Renal pelvis (tissue), 12 donors: ENCODE results near the gene DNMBP. TPM values are rescaled to one million over a fixed set of nuclear protein-coding genes. Genes with fewer than 3 reads are reported as not detected.

Experiments used
- DNase-seq: peaks from one replicate; pipeline ENCODE4 v3.0.0-alpha.2; 2013
- long read RNA-seq, 16 experiments: transcript quantifications; one replicate each; lab custom pipeline, GENCODE V29; 2026
- polyA plus RNA-seq, 3 donors: library from polyadenylated mRNA; unstranded; fragments of 120-200 nt; gene quantifications; one replicate each; pipeline ENCODE4 v1.2.1, GENCODE V29; 2013; ENCODE audit not compliant: insufficient read length in 3 of 3

DNMBP gene, protein sequence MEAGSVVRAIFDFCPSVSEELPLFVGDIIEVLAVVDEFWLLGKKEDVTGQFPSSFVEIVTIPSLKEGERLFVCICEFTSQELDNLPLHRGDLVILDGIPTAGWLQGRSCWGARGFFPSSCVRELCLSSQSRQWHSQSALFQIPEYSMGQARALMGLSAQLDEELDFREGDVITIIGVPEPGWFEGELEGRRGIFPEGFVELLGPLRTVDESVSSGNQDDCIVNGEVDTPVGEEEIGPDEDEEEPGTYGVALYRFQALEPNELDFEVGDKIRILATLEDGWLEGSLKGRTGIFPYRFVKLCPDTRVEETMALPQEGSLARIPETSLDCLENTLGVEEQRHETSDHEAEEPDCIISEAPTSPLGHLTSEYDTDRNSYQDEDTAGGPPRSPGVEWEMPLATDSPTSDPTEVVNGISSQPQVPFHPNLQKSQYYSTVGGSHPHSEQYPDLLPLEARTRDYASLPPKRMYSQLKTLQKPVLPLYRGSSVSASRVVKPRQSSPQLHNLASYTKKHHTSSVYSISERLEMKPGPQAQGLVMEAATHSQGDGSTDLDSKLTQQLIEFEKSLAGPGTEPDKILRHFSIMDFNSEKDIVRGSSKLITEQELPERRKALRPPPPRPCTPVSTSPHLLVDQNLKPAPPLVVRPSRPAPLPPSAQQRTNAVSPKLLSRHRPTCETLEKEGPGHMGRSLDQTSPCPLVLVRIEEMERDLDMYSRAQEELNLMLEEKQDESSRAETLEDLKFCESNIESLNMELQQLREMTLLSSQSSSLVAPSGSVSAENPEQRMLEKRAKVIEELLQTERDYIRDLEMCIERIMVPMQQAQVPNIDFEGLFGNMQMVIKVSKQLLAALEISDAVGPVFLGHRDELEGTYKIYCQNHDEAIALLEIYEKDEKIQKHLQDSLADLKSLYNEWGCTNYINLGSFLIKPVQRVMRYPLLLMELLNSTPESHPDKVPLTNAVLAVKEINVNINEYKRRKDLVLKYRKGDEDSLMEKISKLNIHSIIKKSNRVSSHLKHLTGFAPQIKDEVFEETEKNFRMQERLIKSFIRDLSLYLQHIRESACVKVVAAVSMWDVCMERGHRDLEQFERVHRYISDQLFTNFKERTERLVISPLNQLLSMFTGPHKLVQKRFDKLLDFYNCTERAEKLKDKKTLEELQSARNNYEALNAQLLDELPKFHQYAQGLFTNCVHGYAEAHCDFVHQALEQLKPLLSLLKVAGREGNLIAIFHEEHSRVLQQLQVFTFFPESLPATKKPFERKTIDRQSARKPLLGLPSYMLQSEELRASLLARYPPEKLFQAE (N-terminal part only)
- polyA plus RNA-seq, result 10 to 100 TPM; 32.7 to 43.6 (median 35.4) TPM
- long read RNA-seq, donor 1, full-length matches to known transcripts, result 1 of 6 reads
- long read RNA-seq, donor 1, partial matches to known transcripts, result 5 of 6 reads
- long read RNA-seq, donor 1, other reads (novel, unspliced or antisense), result 0 of 6 reads
- long read RNA-seq, donor 2, full-length matches to known transcripts, result 1 of 6 reads
- long read RNA-seq, donor 2, partial matches to known transcripts, result 5 of 6 reads
- long read RNA-seq, donor 2, other reads (novel, unspliced or antisense), result 0 of 6 reads
- long read RNA-seq, donor 3, full-length matches to known transcripts, result 2 of 2 reads
- long read RNA-seq, donor 3, partial matches to known transcripts, result 0 of 2 reads
- long read RNA-seq, donor 3, other reads (novel, unspliced or antisense), result 0 of 2 reads
- long read RNA-seq, donor 4, full-length matches to known transcripts, result 1 of 17 reads
- long read RNA-seq, donor 4, partial matches to known transcripts, result 16 of 17 reads
- long read RNA-seq, donor 4, other reads (novel, unspliced or antisense), result 0 of 17 reads
- long read RNA-seq, donor 5, result 0 reads
- long read RNA-seq, donor 6, partial matches to known transcripts, result 5 of 5 reads
- long read RNA-seq, donor 6, other reads (novel, unspliced or antisense), result 0 of 5 reads
- long read RNA-seq, donor 7, partial matches to known transcripts, result 21 of 21 reads
- long read RNA-seq, donor 7, other reads (novel, unspliced or antisense), result 0 of 21 reads
- long read RNA-seq, donor 8, result 0 reads
- long read RNA-seq, donor 9, partial matches to known transcripts, result 5 of 5 reads
- long read RNA-seq, donor 9, other reads (novel, unspliced or antisense), result 0 of 5 reads
- long read RNA-seq, donor 10, partial matches to known transcripts, result 7 of 7 reads
- long read RNA-seq, donor 10, other reads (novel, unspliced or antisense), result 0 of 7 reads
- long read RNA-seq, donor 11, partial matches to known transcripts, result 5 of 5 reads
- long read RNA-seq, donor 11, other reads (novel, unspliced or antisense), result 0 of 5 reads
- long read RNA-seq, donor 12, full-length matches to known transcripts, result 1 of 14 reads
- long read RNA-seq, donor 12, partial matches to known transcripts, result 13 of 14 reads
- long read RNA-seq, donor 12, other reads (novel, unspliced or antisense), result 0 of 14 reads
- long read RNA-seq, donor 13, result 0 reads
- long read RNA-seq, donor 14, result 0 reads
- long read RNA-seq, donor 15, full-length matches to known transcripts, result 1 of 1 reads
- long read RNA-seq, donor 15, partial matches to known transcripts, result 0 of 1 reads
- long read RNA-seq, donor 15, other reads (novel, unspliced or antisense), result 0 of 1 reads
- long read RNA-seq, donor 16, partial matches to known transcripts, result 8 of 8 reads
- long read RNA-seq, donor 16, other reads (novel, unspliced or antisense), result 0 of 8 reads

DNA sequence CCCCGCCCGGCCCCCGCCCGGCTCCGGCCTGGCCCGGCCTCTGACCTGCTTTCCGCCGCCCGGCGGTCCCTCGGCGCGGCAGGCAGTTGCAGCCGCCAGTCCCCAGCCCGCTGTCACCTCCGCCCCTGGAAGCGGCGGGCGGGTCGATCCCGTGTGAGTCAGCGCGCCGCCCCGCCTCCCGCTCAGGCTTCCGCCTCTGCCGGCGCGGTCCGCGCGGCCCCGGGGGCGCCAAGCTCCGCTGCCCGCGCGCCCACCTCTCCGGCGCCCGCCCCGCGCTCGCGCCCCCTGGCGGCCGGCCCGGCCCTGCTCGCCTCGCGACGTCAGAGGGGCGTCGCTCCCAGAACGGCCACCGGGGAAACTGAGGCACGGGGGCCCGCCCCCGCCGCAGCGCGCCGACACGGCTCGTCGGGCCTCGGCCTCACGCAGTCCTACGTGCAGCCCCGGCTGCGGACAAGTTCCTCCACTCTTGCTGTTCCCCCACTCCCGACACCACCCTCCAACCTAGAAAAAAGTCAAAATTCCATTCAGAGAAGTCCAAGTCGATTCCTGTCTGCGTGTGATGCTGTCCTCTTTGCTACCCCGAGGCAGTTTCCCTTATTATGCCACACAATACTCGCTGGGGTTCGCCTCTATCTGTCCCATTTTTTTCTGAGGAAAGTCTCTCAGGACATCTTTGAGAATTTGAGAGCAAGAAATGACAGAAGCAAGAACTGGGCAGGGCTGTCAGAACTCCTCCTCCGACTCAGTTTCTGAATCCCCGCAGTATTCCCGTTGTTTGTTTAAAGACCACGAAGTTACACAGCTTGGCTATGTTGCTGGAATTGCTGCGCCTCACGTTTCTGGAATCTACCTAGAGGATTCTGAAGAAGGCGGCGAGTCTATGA, at the start of gene DNMBP:
Gene DNMBP (minus strand): TSS at position 155 of the 884 bp plus-strand sequence. CDS start 37,823 bp downstream, outside the sequence.
- peak; percentile 87 for DNase-seq

DNA sequence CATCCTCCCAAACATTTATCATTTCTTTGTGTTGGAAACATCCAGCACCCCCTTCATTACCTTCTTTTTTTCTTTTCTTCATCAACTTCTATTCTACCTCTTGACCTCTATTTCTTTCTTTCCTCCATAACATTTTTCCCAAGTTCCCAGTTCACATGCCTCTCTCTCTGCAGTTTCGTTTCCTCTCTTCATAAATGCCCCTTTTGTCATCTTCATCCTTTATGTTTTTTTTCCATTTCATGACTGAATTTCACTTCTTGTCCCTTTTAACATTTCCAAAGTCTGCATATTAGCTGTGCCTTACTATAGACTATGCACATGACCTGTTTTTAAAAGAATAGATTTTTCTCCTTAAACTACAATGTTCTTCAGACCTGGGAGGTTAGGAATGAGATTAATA, 48.2 kb upstream of the DNMBP start:
- DNase-seq, result no peak

DNA sequence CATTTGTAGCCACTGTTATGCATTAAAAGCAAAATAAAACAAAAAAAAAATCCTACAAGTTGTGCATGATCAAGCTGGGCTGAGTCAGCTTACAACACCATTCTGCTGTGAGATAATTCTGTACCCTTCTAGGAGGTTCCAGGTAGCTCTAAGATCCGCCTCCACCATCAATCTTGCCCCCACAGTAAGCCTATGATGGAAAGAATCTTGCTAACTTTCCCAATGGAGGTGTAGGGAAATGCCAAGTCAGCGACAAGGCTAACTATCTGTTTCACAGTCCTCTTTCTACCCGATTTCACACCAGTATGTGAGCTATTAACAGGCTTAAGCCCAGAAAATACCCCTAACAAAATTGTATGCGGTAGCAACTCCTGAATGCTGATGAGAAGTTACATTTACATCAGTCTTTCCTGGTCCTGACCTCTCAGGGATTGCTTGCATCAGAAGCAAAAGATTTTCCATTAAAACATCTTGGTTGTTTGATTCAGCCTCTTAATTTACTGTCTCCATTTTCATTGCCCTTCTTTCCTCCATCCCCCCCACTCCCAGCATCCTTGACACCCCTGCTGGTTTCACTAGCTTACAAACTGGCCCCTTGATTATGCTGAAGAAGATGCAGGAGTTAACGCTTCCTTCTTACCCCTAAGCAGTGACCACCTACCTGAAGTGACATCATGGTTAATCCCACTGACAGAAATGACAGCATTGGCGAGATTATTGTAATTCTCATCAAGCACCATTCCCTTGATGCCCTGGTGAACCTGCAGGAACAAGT, 44.1 kb upstream of the DNMBP start:
- no peak for DNase-seq

DNA sequence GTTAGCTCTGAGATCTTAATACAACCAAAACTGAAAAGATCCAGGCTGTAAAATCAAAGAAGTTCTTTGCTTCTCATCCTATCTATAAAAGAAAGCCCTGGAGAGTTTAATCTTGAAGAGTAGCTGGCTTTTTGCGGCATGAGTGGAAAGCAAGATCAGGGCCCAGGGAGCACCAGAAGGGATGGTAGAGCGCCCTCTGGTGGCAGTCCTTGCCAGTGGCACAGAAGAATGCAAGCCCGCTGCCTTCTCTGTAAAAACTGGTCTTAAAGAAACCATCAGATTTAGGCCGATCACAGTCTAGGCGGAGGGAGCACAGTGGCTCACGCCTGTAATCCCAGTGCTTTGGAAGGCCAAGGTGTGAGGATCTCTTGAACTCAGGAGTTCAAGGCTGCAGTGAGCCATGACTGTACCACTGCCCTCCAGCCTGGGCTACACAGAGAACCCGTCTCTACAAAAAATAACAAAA, 36.3 kb upstream of the DNMBP start:
- DNase-seq, result peak; percentile 85

DNA sequence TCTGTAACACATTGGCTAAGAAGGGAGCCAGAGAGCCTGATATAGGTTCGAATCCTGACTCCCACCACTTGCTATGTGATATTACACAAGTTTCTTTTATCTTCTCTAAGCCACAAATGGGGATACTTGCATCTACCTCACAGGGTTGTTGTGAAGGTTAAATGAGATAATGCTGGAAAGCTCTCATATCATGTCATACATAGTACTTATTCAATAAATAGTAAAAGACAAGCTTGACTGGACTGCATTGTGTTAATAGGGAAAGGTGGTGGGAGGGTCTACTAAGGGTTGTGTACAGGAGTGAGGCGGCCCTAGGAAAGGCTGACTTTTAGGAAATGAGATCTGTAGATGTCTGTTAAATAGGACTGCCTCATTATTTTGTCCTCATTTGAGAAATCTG, 35.8 kb upstream of the DNMBP start:
- no peak for DNase-seq

DNA sequence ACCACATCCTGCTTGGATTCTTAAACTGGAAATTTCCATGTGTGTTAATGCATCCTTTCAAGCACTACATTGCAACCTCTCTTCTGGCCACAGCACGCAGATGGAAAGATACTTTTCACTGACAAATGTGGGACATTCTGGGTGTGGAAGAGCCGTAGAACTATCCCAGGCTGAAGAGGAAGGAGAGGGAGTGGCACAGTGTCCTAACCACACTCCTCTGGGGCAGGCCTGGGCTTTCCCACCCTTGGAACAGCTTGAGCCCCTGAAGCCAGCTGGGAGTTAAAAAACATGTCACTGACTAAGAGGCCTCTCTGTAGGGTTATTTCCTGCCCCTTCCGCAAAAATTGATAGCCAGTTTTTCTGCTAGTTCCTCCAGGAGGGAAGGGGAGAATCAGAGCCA, 34.0 kb upstream of the DNMBP start:
- DNase-seq, result no peak

DNA sequence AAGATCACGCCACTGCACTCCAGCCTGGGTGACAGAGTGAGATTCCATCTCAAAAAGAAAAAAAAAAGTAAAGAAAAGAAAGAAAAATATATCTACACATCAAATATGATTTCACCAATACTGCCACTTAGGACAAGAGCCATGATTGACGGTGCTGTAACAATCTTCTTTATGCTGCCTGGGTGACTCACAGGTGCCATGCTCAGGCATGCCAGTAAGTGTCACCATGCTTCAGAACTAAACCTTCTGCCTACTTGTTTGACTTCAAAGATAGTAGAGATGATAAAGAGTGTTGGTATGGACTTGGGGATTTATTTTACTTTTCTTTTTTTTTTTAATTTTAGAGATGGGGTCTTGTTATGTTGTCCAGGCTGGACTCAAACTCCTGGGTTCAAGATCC, 33.6 kb upstream of the DNMBP start:
- no peak for DNase-seq

DNA sequence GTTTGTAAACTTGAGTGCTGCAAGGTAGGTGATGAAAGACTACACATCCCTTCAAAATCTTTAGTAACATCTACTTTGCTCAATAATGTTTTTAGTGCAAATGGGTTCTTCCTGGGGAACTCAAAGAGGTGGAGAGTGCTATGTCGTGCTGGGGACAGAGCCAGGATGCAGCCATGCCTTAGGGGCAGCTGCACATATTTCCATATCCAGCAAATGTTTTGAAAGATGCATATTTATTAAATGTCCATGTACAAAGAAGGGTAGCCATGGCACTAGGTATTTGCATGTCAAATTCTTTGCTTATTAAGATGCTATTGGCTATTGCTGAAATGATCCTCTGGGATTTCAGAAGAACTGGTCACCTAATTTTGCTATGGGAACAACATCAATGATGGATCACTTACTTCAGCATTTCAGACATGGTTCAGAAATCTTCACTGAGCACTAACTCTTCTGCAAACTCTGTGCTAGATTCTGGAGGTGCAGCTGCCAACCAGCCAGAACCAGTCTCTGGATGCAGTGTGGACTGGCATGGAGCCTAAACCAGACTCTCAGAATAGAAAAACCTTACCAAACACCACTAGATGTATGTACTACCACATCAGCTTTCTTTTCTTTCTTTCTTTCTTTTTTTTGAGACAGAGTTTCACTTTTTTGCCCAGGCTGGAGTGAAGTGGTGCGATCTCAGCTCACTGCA, 31.7 kb upstream of the DNMBP start:
- no peak for DNase-seq

DNA sequence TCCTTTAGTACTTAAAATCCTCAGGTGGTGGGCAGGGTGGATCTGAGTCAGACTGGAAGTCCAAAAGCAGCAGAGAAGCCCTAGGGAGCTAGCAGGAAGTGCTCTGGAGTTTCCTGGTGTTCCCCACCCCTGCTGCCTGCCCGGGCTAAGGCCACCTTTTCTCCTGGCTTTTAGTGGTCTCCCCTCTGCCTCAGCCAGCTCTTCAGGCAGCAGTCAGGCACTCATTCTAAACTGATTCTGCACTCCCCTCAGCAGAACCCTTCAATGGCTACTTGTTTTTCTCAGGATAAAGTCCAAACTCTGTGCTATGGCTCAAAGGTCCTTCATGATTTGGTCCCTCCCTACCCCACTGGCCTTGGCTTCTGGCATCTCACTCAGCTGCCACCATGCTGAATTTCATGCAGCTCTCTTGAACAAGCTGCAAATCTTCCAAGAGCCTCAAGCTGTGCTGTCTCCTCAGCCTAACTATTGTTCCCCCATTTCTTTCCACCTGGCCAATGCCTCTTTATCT, 28.9 kb upstream of the DNMBP start:
- no peak for DNase-seq

DNA sequence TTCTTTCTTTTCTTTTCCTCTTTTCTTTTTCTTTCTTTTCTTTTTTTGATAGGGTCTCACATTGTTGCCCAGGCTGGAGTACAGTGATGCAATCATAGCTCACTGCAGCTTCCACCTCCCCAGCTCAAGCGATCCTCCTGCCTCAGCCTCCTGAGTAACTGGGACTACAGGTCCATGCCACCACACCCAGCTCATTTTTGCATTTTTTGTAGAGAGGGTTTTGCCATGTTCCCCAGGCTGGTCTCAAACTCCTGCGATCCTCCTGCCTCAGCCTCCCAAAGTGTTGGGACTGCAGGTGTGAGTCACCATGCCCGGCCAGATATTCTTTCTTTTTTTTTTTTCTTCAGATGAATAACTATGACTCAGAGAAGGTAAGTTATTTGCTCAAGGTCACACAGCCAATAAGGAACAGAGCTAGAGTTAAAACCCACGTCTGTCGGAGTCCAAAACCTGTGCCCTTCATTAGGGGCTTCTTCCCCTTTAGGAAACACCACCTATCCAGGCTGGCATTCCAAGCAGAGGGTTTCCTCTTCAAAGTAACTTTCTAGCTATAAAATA, 28.1 kb upstream of the DNMBP start:
- no peak for DNase-seq

DNA sequence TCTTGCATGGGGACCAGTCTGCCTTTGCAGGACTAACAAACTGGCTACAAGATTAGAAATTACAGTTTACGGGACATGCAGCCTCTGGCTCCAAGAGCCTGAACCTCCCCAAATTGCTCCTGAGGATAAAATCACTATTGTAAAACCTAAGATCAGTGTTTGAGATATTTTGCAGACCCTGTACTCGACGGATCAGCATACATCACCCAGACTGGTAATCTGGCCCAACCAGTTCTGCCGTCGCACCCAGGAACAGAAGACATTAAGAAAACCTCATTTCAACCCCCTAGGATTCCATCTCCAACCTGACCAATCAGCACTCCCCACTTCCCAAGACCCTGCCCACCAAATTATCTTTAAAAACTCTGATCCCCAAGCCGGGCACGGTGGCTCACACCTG, 27.1 kb upstream of the DNMBP start:
- no peak for DNase-seq

DNA sequence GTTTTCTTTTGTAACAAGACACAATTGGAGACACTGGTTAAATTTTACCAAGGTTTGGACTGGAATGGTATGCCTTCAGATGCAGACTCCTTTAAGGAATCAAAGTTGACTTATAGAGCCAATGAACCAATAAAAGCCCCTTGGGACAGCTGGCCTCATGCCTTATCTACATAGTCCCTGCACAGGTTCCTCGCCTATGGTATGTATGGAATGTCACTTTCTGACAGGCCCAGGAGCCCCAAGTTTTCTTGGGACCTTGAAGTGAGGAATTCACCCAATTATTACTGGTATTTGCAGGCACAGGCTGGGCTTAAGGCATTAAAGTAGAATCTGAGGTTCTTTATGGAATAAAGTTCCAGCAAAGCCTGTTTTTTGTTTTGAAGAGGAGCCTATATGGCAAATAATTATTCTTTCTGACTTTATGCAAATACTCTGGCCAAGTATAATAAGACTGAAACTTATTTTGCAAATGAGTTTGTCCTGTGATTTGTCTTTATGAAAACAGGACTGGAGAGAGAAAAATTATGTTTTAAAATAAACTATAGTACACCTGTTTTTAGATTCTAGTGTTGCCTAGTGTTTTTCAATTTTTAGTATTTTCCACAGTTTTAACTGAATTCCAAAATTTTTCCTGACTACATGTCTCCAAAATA, 24.1 kb upstream of the DNMBP start:
- DNase-seq, result no peak

DNA sequence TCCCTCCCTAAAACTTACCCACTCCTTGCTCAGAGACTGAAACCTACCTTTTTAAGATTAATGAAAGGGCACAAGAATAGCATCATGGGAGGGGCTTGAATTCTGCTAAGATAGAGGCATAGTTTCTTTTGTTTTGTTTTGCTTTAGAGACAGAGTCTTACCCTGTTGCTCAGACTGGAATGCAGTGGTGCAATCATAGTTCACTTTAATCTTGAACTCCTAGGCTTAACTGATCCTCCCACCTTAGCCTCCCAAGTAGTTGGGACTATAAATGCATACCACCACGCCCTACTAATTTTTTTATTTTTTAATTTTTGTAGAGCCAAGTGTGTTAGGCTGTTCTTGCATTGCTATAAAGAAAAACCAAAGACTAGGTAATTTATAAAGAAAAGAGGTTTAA, 17.7 kb upstream of the DNMBP start:
- no peak for DNase-seq

DNA sequence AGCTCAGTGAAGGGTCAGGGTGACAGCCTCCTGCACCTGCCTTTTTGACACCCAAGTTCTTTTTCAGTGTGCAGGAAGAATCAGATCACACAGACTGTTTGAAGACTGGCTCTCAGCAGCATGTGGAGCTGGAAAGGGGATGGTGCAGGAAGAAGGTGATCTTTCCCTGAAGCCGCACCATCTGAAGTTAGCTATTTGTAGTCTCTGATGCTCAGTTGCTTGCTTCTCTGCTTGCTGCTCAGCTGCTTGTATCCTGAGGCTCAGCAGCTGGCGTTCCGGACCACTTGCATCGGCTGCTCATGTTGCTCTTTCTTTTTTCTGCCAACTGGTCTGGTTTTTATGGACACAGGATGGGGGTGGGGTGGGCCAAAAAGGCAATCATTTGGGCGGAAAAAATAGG, 15.8 kb upstream of the DNMBP start:
- peak; percentile 84 for DNase-seq

DNA sequence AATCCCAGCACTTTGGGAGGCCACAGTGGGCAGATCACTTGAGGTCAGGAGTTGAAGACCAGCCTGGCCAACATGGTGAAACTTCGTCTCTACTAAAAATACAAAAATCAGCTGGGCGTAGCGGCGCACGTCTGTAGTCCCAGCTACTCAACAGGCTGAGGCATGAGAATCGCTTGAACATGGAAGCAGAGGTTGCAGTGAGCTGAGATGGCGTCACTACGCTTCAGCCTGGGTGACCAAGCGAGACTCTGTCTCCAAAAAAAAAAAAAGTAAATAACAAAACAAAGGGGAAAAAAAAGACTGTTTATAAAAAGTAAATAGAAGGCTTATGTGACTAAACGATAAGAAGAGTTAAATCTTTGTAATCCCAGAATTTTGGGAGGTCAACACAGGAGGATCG, 15.0 kb upstream of the DNMBP start:
- no peak for DNase-seq
